Gastroesophageal sphincter (tissue), 3 donors: ENCODE results near the gene MCTP1.

Experiments used
- POLR2A ChIP-seq, 2 donors: fragments of 450-650 bp; IDR thresholded peaks; one replicate each; pipeline ENCODE4 v1.6.1; 2017; ENCODE audit warnings: antibody characterized with exemption in 2 of 2, mild to moderate bottlenecking in 2 of 2, moderate library complexity in 1 of 2
- POLR2AphosphoS5 ChIP-seq: sonication (generic); formaldehyde crosslinking; IDR thresholded peaks from one replicate; pipeline ENCODE4 v1.6.1; 2017; ENCODE audit warnings: antibody characterized with exemption
- TF ChIP-seq, protein P1 (sequence below), 4 experiments: fragments of 200-600 bp in 2 of 4; fragments of 450-650 bp in 2 of 4; sonication (generic) in 1 of 4; IDR thresholded peaks; one replicate each; pipeline ENCODE4 v1.5.1; 2017 to 2019; ENCODE audit warnings: antibody characterized with exemption in 4 of 4, mild to moderate bottlenecking in 2 of 4, moderate library complexity in 2 of 4

DNA sequence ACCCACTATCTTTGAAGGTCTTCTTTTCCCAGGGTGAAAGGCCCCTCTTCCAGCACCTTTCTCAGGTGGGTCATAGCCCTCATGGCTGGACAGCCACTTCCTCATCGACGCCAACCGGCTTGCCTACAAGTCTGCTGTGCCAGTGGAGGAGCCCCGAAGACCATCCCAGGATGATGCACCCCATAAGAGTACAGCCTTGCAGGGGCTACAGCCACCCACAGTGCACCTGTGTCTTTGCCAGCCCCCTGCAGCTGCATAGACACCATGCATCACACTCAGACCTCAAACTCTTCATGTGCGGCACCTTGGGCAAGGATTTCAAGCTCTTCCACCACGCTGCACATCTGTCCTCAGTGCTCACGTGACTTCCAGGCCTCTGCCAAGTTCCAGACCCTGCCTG lies 493.1 kb downstream of the MCTP1 start:
- TF ChIP-seq POLR2A (IDR thresholded peaks at IDR 0.05) (no peak), POLR2AphosphoS5 (no peak)
- TF ChIP-seq, protein P1, sequence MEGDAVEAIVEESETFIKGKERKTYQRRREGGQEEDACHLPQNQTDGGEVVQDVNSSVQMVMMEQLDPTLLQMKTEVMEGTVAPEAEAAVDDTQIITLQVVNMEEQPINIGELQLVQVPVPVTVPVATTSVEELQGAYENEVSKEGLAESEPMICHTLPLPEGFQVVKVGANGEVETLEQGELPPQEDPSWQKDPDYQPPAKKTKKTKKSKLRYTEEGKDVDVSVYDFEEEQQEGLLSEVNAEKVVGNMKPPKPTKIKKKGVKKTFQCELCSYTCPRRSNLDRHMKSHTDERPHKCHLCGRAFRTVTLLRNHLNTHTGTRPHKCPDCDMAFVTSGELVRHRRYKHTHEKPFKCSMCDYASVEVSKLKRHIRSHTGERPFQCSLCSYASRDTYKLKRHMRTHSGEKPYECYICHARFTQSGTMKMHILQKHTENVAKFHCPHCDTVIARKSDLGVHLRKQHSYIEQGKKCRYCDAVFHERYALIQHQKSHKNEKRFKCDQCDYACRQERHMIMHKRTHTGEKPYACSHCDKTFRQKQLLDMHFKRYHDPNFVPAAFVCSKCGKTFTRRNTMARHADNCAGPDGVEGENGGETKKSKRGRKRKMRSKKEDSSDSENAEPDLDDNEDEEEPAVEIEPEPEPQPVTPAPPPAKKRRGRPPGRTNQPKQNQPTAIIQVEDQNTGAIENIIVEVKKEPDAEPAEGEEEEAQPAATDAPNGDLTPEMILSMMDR (IDR thresholded peaks at IDR 0.05), result no peak
